SK-N-MC (cell line): ENCODE results near the gene RASSF1.

ENCODE experiments used
- EZH2 ChIP-seq: fragments of 200-600 bp; sonication (generic); IDR thresholded peaks from one replicate; pipeline ENCODE4 v1.6.1; 2017; ENCODE audit warnings: antibody characterized with exemption
- FOXP2 ChIP-seq: optimal IDR thresholded peaks from 2 replicates; pipeline ENCODE3; 2011; ENCODE audit warnings: mild to moderate bottlenecking, moderate library complexity; ENCODE audit not compliant: insufficient read depth; ENCODE audit errors: extremely low read length, control extremely low read depth
- POLR2AphosphoS5 ChIP-seq: IDR thresholded peaks from 2 replicates; pipeline ENCODE4 v1.6.1; 2012; ENCODE audit warnings: mild to moderate bottlenecking, low read depth, low read length, borderline replicate concordance

DNA sequence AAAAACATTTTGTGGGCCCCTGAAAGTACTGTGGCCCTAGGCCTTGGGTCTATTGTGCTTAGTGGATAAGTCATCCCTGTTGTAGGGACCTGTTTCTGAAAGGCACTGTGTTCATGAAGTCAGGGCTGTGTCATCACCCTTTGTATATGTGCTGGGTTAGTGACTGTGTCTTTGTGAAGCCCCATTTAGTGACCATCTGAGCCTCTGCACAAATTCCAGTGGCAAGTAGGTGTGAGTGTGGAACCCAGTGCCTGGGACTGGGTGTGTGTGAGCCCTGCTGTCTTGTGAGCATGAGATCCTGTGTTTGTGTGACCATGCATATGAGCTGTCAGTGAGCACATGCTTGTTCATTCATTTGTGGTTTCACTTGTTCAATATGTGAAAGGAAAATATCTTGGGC lies 36.0 kb downstream of the RASSF1 start:
- no peak for TF ChIP-seq EZH2
- no peak for TF ChIP-seq POLR2AphosphoS5
- TF ChIP-seq FOXP2, result no peak
